ENCODE results near the gene GABBR2.
A peak's percentile ranks its signal among the peaks of the same experiment; 100 is the strongest.

Gene GABBR2

DNA sequence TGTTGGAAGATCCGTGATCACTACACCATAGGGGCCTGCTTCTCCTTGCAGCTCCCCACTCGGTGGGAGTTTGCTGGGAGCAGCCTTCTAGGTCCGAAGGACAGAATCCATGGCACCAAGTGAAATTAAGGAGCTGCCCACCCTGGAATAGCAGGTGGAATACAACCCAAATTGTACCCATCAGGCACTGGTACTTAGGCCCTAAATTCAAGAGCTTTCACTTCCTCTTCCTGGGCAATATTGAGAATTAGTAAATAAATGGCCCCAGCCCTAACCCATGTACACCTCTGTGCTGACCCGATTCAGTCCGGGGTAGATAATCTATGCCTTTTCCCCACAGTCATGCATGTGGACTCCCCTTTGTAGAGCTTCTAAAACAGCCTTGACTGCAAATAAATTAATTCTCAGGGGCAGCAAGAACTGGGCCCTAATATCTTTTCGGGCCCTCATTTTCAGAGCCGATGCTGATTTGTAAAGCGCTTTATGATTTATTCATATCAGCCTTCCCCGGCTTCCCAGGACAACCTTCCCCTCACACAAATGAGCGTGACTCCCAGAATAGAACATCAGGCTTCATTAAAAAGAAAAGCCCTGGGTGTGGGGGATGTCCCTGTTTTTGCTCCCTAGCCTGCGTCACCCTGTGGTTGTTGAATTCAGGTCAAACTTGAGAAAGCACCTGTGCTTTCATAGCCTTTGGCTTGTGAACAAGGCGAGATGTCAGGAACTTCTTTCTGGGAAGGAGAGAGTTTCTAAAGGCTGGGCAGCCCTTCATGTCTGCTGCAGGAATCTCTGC, 327.2 kb downstream of the GABBR2 start:
- no peak overlapping the region for H3K27ac ChIP-seq (ENCODE audit: low read depth, low read length)

DNA sequence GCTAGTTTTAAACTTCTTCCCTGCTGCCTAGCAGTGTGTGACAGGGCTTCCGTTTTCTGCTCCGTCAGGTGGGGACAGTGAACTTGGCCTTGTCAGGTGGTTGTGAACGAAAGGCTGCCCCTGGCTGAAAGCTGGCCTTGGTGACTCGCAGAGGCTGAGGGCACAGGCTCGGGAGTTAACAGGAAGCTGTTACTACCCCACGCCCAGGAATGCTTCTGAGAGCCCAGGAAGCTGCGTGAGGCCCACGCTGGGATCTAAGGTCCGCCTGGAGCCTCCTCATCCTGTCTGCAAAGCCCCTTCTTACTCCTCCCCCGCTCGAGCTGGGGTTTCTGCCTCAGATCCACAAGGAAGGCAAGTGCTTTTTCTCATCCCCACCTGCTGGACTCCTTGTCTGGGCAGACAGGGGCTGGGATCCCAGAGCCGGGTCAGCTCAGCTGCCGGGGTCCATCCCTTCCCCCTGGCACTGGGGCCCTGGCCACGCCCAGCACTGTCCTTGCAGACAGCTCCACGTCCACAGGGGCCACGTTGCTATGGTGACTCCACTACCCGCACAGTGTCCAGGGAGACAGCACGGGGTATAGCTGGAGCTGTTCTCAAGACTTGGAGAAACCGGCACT, 328.6 kb downstream of the GABBR2 start:
- H3K4me3 ChIP-seq (ENCODE audit: low read length) = no peak overlapping the region
- peak overlapping the region; percentile 33 for H3K4me2 ChIP-seq (ENCODE audit: low read length)
- no peaks in the 10 kb centered on the region for H3K27me3 ChIP-seq (ENCODE audit: control insufficient read depth, low read length)
- no peaks in the 10 kb centered on the region for H3K9me3 ChIP-seq (ENCODE audit: control insufficient read depth, insufficient read depth, low read length)
- H3K27ac ChIP-seq (ENCODE audit: low read depth, low read length) = no peak overlapping the region
- H4K20me1 ChIP-seq (ENCODE audit: control insufficient read depth, insufficient read depth, low read depth, low read length) = 0 out of 2 replicates have a peak, but pooled peaks cover 3% of the 10 kb centered on the region
- H3F3A ChIP-seq (ENCODE audit: control insufficient read depth, insufficient read depth) = no peaks in the 10 kb centered on the region
- H3K79me2 ChIP-seq (ENCODE audit: control insufficient read depth, low read length) = no peaks in the 10 kb centered on the region
- H3K36me3 ChIP-seq (ENCODE audit: control insufficient read depth, low read length) = no peaks in the 10 kb centered on the region
- TF ChIP-seq, protein P1, sequence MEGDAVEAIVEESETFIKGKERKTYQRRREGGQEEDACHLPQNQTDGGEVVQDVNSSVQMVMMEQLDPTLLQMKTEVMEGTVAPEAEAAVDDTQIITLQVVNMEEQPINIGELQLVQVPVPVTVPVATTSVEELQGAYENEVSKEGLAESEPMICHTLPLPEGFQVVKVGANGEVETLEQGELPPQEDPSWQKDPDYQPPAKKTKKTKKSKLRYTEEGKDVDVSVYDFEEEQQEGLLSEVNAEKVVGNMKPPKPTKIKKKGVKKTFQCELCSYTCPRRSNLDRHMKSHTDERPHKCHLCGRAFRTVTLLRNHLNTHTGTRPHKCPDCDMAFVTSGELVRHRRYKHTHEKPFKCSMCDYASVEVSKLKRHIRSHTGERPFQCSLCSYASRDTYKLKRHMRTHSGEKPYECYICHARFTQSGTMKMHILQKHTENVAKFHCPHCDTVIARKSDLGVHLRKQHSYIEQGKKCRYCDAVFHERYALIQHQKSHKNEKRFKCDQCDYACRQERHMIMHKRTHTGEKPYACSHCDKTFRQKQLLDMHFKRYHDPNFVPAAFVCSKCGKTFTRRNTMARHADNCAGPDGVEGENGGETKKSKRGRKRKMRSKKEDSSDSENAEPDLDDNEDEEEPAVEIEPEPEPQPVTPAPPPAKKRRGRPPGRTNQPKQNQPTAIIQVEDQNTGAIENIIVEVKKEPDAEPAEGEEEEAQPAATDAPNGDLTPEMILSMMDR (IDR thresholded peaks at IDR 0.05; ENCODE audit: low read depth, low read length, poor library complexity, severe bottlenecking) = no peak
- no peak for TF ChIP-seq EZH2phosphoT487 (IDR thresholded peaks at IDR 0.05; ENCODE audit: borderline replicate concordance, low read length)
- H3K4me1 ChIP-seq (ENCODE audit: control insufficient read depth, low read length) = peaks cover 19% of the 10 kb centered on the region
- H3K9me2 ChIP-seq (replicated peaks; ENCODE audit: control insufficient read depth, low read length) = no peaks in the 10 kb centered on the region

More for the DNA sequence above, 327.2 kb downstream of the GABBR2 start:
- TF ChIP-seq EZH2phosphoT487 (IDR thresholded peaks at IDR 0.05; ENCODE audit: borderline replicate concordance, low read length) = no peak
- TF ChIP-seq, protein P1 (IDR thresholded peaks at IDR 0.05; ENCODE audit: low read depth, low read length, poor library complexity, severe bottlenecking) = no peak
- no peaks in the 10 kb centered on the region for H3K79me2 ChIP-seq (ENCODE audit: control insufficient read depth, low read length)
- H3K27me3 ChIP-seq (ENCODE audit: control insufficient read depth, low read length) = no peaks in the 10 kb centered on the region
- no peaks in the 10 kb centered on the region for H3K9me3 ChIP-seq (ENCODE audit: control insufficient read depth, insufficient read depth, low read length)
- H3K4me3 ChIP-seq (ENCODE audit: low read length) = no peak overlapping the region
- H3F3A ChIP-seq (ENCODE audit: control insufficient read depth, insufficient read depth) = no peaks in the 10 kb centered on the region
- no peaks in the 10 kb centered on the region for H3K9me2 ChIP-seq (replicated peaks; ENCODE audit: control insufficient read depth, low read length)
- H3K36me3 ChIP-seq (ENCODE audit: control insufficient read depth, low read length) = no peaks in the 10 kb centered on the region
- H3K4me2 ChIP-seq (ENCODE audit: low read length) = no peak overlapping the region
- H4K20me1 ChIP-seq (ENCODE audit: control insufficient read depth, insufficient read depth, low read depth, low read length) = 0 out of 2 replicates have a peak, but pooled peaks cover 3% of the 10 kb centered on the region
- peaks cover 16% of the 10 kb centered on the region for H3K4me1 ChIP-seq (ENCODE audit: control insufficient read depth, low read length)

DNA sequence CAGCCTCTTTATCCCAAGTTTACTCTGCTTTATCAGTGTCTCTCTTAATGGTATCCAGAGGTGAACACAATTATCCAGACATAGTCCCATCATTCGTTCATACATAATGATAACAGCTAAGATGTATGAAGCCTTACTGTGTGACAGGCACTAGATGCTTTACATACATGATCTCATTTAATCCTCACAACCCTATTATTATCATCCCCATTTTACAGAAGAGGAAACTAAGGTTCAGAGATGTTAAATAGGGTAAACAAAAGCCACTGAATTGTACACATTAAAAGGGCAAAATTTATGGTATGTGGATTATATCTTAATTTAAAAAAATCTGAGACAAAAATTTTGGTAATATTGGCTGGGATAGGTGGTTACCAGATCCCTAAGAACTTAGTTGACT, 329.2 kb downstream of the GABBR2 start:
- H3K4me2 ChIP-seq (ENCODE audit: low read length) = peak overlapping the region; percentile 33; the same call in 1 of the 2 replicates
- peaks cover 23% of the 10 kb centered on the region for H3K4me1 ChIP-seq (ENCODE audit: control insufficient read depth, low read length)
- no peak overlapping the region for H3K4me3 ChIP-seq (ENCODE audit: low read length)
- H3K9me2 ChIP-seq (replicated peaks; ENCODE audit: control insufficient read depth, low read length) = no peaks in the 10 kb centered on the region
- no peaks in the 10 kb centered on the region for H3K79me2 ChIP-seq (ENCODE audit: control insufficient read depth, low read length)
- H3F3A ChIP-seq (ENCODE audit: control insufficient read depth, insufficient read depth) = no peaks in the 10 kb centered on the region
- H3K27me3 ChIP-seq (ENCODE audit: control insufficient read depth, low read length) = no peaks in the 10 kb centered on the region
- TF ChIP-seq, protein P1 (IDR thresholded peaks at IDR 0.05; ENCODE audit: low read depth, low read length, poor library complexity, severe bottlenecking) = no peak
- TF ChIP-seq EZH2phosphoT487 (IDR thresholded peaks at IDR 0.05; ENCODE audit: borderline replicate concordance, low read length) = no peak
- H3K27ac ChIP-seq (ENCODE audit: low read depth, low read length) = no peak overlapping the region
- 0 out of 2 replicates have a peak, but pooled peaks cover 3% of the 10 kb centered on the region for H4K20me1 ChIP-seq (ENCODE audit: control insufficient read depth, insufficient read depth, low read depth, low read length)
- H3K36me3 ChIP-seq (ENCODE audit: control insufficient read depth, low read length) = no peaks in the 10 kb centered on the region
- no peaks in the 10 kb centered on the region for H3K9me3 ChIP-seq (ENCODE audit: control insufficient read depth, insufficient read depth, low read length)
